OCI-LY7 (cell line): Measurements from ENCODE around the gene STAG1. TPM values are rescaled to one million over a fixed set of nuclear protein-coding genes. Genes with fewer than 3 reads are reported as not detected.
"Not testable (repeated sequence)": the region's sequence is repeated elsewhere in the genome, so short reads cannot be mapped to it uniquely, and the experiment has no call there.

Experiments used
- BruUV-seq: library from RNA; stranded (reverse); fragments of 400-500 nt; replicated peaks from 2 replicates; lab custom pipeline; 2021; lab: Mats Ljungman, UMichigan
- CTCF ChIA-PET: fragments of 300-600 bp; sonication (Branson Sonifier 250); formaldehyde crosslinking; loops from one replicate; lab custom pipeline; 2022; ENCODE audit warnings: antibody characterized with exemption; ENCODE audit not compliant: unreplicated experiment; lab: Charles Lee
- POLR2A ChIA-PET: fragments of 300-600 bp; sonication (Branson Sonifier 250); formaldehyde crosslinking; loops from one replicate; lab custom pipeline; 2022; ENCODE audit warnings: antibody characterized with exemption; lab: Charles Lee
- DNase-seq: peaks from one replicate; pipeline ENCODE4 v3.0.0-alpha.2; 2015; ENCODE audit warnings: low spot score
- H2AFZ ChIP-seq: fragments of 200-600 bp; sonication (generic), shearing (Covaris generic); 2 replicates; pipeline ENCODE4 v1.6.1; 2014; ENCODE audit warnings: mild to moderate bottlenecking, antibody characterized with exemption, low read length, moderate library complexity
- H3K27ac ChIP-seq: fragments of 200-600 bp; sonication (generic); 2 replicates; pipeline ENCODE4 v1.5.1; 2014; ENCODE audit warnings: mixed run types, low read depth, mild to moderate bottlenecking, moderate library complexity, low read length, inconsistent platforms; ENCODE audit not compliant: poor library complexity, severe bottlenecking
- H3K36me3 ChIP-seq: fragments of 200-600 bp; sonication (generic); 2 replicates; pipeline ENCODE4 v1.6.1; 2014; ENCODE audit warnings: mild to moderate bottlenecking, antibody characterized with exemption, low read length, moderate library complexity, mixed read lengths; ENCODE audit not compliant: insufficient read depth
- H3K4me1 ChIP-seq: fragments of 200-600 bp; sonication (generic); 2 replicates; pipeline ENCODE4 v1.5.1; 2014; ENCODE audit warnings: mild to moderate bottlenecking, low read length; ENCODE audit not compliant: insufficient read depth, poor library complexity, severe bottlenecking
- H3K4me2 ChIP-seq: fragments of 200-600 bp; sonication (generic); 2 replicates; pipeline ENCODE4 v1.6.1; 2014; ENCODE audit warnings: mild to moderate bottlenecking, low read length
- H3K4me3 ChIP-seq: fragments of 200-600 bp; sonication (generic); 2 replicates; pipeline ENCODE4 v1.5.1; 2014; ENCODE audit warnings: mild to moderate bottlenecking, low read depth, low read length; ENCODE audit not compliant: poor library complexity, severe bottlenecking
- H3K79me2 ChIP-seq: fragments of 200-600 bp; sonication (generic); 2 replicates; pipeline ENCODE4 v1.6.1; 2016; ENCODE audit warnings: low read depth, mild to moderate bottlenecking, low read length, moderate library complexity, mixed read lengths; ENCODE audit not compliant: insufficient read depth
- H3K9me2 ChIP-seq: fragments of 200-600 bp; sonication (generic); 2 replicates; pipeline ENCODE4 v1.6.1; 2016; ENCODE audit warnings: mild to moderate bottlenecking, low read length, mixed read lengths; ENCODE audit not compliant: insufficient read depth
- H3K9me3 ChIP-seq: fragments of 200-600 bp; sonication (generic); 2 replicates; pipeline ENCODE4 v1.6.1; 2014; ENCODE audit warnings: mild to moderate bottlenecking, mixed run types, low read length, mixed read lengths
- H4K20me1 ChIP-seq: fragments of 200-600 bp; sonication (generic); 2 replicates; pipeline ENCODE4 v1.6.1; 2014; ENCODE audit warnings: mild to moderate bottlenecking, antibody characterized with exemption, low read length, moderate library complexity, mixed read lengths; ENCODE audit not compliant: insufficient read depth
- CTCF ChIP-seq: fragments of 200-600 bp; sonication (generic); conservative IDR thresholded peaks from 2 replicates; pipeline ENCODE4 v1.5.1; 2014; ENCODE audit warnings: mild to moderate bottlenecking, antibody characterized with exemption, low read length, moderate library complexity, mixed read lengths
- EZH2phosphoT487 ChIP-seq: fragments of 200-600 bp; sonication (generic); IDR thresholded peaks from 2 replicates; pipeline ENCODE4 v1.6.1; 2018; ENCODE audit warnings: low read depth, borderline replicate concordance, mild to moderate bottlenecking, mixed run types, antibody characterized with exemption, low read length, moderate library complexity, mixed read lengths
- intact Hi-C: fragments of 100-400 bp; cut with micrococcal nuclease; formaldehyde crosslinking; loops from one replicate; pipeline ENCODE4 v1.10.0; 2022; ENCODE audit not compliant: unreplicated experiment
- total RNA-seq, 2 experiments: library from RNA; depleted of rRNA in 1 of 2; stranded (reverse); fragments of >200 nt in 1 of 2; shearing (Covaris generic) in 1 of 2; gene quantifications; 2 replicates each; pipeline ENCODE4 v1.2.3, GENCODE V29; 2014 to 2022

The STAG1 gene
- total RNA-seq, 2 experiments from 2014 or later, result 30.7 to 46.6 TPM

- no peaks in the 10 kb centered on the region for H3K4me1 ChIP-seq
- no peak overlapping the region for H3K27ac ChIP-seq
- no peaks in the 10 kb centered on the region; the same call in 1 of the 2 replicates for H4K20me1 ChIP-seq
- H3K4me3 ChIP-seq, result no peak overlapping the region
- DNase-seq, result no peak
- H3K9me2 ChIP-seq, result no peaks in the 10 kb centered on the region
- intact Hi-C loops, result no loop called here
- H3K36me3 ChIP-seq, result peaks cover 45% of the 10 kb centered on the region
- no TSS peak for BruUV-seq
- TF ChIP-seq CTCF, result no peak
- TF ChIP-seq EZH2phosphoT487, result no peak
- H2AFZ ChIP-seq, result no peak overlapping the region
- H3K79me2 ChIP-seq, result 0 out of 2 replicates have a peak, but pooled peaks cover 5% of the 10 kb centered on the region
- no peak overlapping the region for H3K4me2 ChIP-seq
- ChIA-PET CTCF (no interaction called here), POLR2A (interaction anchor here (1.0 kb wide), 1 partner anchor 18 kb away, joined by 3 read pairs; no protein-coding TSS in a partner anchor)
- no peaks in the 10 kb centered on the region for H3K9me3 ChIP-seq
Measured at GRCh38 chr3:136567599-136568188, 184.5 kb downstream of the STAG1 start.

DNA sequence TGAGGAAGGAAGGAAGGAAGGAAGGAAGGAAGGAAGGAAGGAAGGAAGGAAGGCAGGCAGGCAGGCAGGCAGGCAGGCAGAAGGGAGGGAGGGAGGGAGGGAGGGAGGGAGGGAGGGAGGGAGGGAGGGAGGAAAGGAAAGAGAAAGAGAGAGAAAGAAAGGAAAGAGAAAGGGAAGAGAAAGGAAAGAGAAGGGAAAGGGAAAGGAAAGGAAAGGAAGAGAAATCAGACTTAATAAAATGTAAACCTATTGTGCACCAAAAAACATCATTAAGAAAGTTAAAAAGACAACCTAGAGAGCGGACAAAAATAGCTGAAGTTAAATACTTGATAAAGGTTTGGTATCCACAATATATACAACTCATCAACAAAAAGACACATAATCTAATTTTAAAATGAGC, 187.2 kb downstream of the STAG1 start:
- CTCF ChIA-PET, BruUV-seq, H3K79me2 ChIP-seq, DNase-seq, H4K20me1 ChIP-seq, H3K27ac ChIP-seq, H3K4me1 ChIP-seq, H3K9me2 ChIP-seq, H3K9me3 ChIP-seq, H2AFZ ChIP-seq, H3K4me2 ChIP-seq, intact Hi-C loops, H3K4me3 ChIP-seq, POLR2A ChIA-PET: not testable (repeated sequence)
- peaks cover 33% of the 10 kb centered on the region; the same call in 1 of the 2 replicates for H3K36me3 ChIP-seq

DNA sequence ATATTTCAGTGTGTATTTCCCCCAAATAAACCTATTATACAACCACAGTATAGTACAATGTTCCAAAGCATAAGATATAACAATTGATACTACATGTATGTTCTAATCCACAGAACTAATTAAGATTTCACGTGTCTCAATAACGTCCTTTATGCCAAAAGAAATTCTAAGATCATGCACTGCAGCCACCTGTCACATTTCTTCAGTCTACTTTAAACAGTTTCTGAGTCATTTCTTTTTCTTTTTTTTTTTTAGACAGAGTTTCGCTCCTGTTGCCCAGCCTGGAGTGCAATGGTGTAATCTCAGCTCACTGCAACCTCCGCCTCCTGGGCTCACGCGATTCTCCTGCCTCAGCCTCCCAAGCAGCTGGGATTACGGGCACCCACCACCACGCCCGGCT, 190.2 kb downstream of the STAG1 start:
- CTCF ChIA-PET, result no interaction called here
- BruUV-seq, result no TSS peak

More for the DNA sequence above, 190.2 kb downstream of the STAG1 start:
- H3K9me2 ChIP-seq, result no peaks in the 10 kb centered on the region
- DNase-seq, result no peak
- POLR2A ChIA-PET, result no interaction called here
- H4K20me1 ChIP-seq, result no peaks in the 10 kb centered on the region
- no peaks in the 10 kb centered on the region for H3K79me2 ChIP-seq
- intact Hi-C loops, result no loop called here
- no peak overlapping the region for H3K4me2 ChIP-seq
- no peak overlapping the region for H2AFZ ChIP-seq
- H3K27ac ChIP-seq, result no peak overlapping the region
- no peaks in the 10 kb centered on the region for H3K9me3 ChIP-seq
- TF ChIP-seq EZH2phosphoT487 (no peak), CTCF (no peak)
- H3K36me3 ChIP-seq, result peaks cover 19% of the 10 kb centered on the region; the same call in 1 of the 2 replicates
- H3K4me3 ChIP-seq, result no peak overlapping the region
- no peaks in the 10 kb centered on the region for H3K4me1 ChIP-seq
